DMS79 treated with DMSO at 0.1 percent for 48 hours (cell line): ENCODE results near the gene CALN1.

Source experiments
- DNase-seq: peaks from one replicate; lab custom pipeline; 2025; lab: John Stamatoyannopoulos, UW

Gene CALN1

DNA sequence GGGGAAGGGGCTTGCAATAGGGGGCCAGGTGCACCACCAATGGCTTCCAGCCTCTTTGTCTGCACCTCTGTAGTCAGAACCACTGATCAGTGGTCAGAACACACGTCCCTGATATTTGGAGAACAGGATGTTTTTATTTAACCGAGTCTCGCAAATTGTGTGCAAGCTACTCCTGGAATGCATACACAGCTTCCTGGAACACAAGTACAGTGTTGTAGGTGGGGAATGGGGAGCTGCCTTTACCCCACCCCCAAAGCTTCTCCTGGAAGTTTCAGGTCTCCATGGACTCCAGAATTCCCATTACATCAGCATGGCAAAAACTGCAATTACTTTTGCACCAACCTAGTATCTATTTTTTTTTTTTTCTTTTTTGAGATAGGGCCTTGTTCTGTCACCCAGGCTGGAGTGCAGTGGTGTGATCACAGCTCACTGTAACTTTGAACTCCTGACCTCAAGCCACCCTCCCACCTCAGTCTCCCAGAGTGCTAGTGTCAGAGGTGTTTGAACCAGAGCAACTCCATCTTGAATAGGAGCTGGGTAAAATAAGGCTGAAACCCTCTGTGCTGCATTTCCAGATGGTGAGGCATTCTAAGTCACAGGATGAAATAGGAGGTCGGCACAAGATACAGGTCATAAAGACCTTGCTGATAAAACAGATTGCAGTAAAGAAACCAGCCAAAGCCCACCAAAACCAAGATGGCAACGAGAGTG lies 374.0 kb downstream of the CALN1 start:
- DNase-seq, result no peak

DNA sequence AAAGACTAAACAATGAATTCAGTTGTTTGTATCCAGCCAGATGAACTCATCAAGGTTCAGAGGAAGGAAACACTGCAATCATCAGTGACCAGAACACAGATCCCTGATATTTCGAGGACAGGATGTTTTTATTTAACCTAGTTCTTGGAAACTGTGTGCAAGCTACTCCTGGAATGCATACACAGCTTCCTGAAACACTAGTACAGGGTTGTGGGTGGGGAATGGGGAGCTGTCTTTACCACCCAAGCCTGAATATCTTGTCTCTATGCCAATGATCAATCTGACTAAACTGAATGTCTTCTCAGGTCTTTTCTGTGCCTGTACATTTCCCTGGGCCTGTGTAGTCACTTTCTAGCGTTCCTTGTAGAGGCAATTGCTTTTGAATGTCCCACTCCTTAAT lies 374.6 kb downstream of the CALN1 start:
- DNase-seq, result no peak

- no peak for DNase-seq
These were observed 376.9 kb downstream of the CALN1 start for GRCh38 chr7:72035266-72035665.

DNA sequence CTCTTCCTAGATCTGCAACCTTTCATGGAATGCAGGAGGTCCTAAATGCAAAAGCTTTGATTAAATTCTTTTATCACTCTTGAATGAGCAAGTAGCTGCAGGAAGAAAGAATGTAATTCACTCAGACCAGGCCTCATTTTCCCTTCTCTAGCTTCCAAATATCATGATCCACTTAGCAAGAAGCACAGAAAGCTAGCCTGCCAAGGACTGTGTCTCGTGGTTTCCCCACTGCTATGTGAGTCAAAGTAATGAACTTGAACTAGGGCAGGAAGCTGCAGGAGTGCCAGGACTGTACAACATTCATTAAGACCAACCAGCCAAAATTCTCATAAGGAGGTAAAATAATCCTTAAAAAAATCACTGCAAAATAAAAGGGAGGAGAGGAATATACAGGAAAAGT lies 379.2 kb downstream of the CALN1 start:
- DNase-seq, result no peak

DNA sequence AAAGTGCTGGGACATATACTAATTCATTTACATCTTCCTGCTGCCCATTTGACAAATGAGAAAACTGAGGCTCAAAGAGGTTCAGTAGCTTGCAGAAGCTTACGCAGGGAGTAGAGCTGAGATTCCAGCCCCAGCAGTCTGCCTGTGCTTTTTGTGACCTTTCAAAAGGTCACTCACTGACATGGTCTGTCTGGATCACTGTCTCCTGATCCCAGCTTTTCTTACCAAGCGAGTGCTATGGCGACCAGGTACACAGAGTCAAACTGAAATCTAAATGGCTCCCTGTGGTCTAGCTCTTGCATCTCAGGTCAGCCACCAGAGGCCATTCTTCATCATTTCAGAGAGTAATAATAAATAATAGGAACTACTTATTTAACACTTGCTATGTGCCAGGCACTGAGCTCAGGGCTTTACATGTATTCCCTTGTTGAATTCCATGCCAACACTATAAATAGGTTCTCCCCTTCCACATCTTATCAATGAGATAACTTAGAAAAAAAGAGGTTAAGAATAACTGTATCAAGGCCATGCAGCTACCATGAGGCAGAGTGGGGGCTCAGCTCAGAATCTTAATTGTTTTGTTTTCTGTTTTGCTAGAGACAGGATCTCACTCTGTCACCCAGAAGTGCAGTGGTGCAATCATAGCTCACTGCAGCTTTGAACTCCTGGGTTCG lies 381.0 kb downstream of the CALN1 start:
- DNase-seq, result no peak

GRCh38 chr7:72028267-72028666 lies 383.9 kb downstream of the CALN1 start:
- DNase-seq, result no peak

- no peak for DNase-seq
These were observed 386.7 kb downstream of the CALN1 start for GRCh38 chr7:72025381-72025960.

DNA sequence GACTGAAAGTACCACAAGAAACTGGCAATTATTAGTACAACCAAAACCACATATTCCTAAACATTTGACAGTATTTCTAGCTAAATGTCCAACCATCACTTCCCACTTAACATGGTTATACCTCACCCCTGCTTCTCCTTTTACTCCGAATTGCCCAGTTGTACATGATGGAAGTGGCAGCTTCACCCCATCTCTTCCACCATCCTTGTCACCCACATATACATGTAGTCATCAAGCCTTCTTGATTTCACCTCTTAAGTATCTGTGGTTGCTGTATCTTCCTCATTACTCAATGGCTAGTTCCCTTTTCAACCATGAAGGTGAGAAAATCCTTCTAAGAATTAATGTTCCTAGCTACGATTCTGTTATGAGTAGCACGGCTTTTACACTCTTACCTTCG lies 388.2 kb downstream of the CALN1 start:
- no peak for DNase-seq

- no peak for DNase-seq
These were observed 390.4 kb downstream of the CALN1 start for GRCh38 chr7:72021716-72022115.

GRCh38 chr7:72020311-72020710 lies 391.8 kb downstream of the CALN1 start:
- no peak for DNase-seq

DNA sequence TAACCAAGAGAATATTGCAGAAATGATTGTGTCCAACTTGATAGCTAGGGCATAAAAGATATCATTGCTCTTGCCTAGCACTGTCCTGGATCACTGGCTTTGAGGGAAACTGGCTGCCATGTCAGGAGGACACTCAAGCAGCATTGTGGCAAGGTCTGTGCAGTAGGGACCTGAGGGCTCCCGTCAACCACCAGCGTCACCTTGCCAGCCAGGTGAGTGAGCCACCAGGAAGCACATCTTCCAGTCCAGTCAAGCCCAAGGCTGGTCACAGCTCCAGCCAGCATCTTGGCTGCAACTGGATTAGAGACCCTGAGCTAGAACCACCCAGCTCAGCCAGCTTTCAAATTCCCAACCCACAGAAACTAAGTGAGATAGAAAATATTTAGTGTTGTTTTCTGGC lies 392.7 kb downstream of the CALN1 start:
- DNase-seq, result no peak

- DNase-seq, result no peak
These were observed 394.4 kb downstream of the CALN1 start for GRCh38 chr7:72017756-72018155.

DNA sequence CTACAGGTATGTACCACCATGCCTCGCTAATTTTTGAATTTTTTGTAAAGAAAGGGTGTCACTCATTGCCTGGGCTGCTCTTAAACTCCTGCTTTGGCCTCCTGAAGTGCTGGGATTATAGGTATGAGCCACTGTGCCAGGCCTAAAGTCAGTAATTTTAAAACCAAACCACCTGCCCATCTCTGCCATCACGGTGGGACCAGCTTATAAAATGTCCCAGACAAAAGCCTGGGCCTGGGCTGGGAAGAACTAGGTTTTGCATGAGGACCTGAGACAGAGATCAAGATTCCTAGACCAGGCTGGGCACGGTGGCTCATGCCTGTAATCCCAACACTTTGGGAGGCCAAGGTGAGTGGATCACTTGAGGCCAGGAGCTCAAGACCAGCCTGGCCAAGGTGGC lies 395.6 kb downstream of the CALN1 start:
- DNase-seq, result no peak

GRCh38 chr7:72015136-72015535 lies 397.0 kb downstream of the CALN1 start:
- DNase-seq, result no peak

DNA sequence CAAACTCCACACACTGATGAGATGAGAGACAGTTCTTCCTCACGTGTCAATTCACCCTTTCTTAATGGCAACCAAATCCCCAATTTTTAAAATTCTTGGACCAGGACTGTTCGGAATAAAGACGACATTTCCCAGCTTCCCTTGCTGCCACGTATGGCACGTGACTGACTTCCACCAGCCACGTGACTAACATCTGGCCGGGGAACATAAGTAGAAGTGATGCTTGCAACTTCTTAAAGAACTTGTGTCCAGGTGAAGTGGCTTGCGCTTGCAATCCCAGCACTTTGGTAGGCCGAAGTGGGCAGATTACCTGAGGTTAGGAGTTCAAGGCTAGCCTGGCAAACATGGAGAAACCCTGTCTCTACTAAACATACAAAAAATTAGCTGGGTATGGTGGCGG lies 405.1 kb downstream of the CALN1 start:
- no peak for DNase-seq

DNA sequence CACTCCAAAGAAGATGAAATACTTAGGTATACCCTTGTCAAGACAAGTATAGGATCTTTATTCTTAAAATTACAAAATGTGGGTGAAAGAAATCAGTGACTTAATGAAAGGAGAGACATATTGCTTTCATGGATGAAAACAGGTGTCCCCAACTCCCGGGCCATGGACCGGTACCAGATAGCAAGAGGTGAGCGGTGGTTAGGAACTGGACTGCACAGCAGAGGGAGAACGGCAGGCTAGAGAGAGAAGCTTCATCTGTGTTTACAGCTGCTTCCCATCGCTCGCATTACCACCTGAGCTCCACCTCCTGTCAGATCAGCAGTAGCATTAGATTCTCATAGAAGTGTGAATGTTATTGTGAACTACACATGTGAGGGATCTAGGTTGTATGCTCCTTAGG lies 408.9 kb downstream of the CALN1 start:
- DNase-seq, result no peak

DNA sequence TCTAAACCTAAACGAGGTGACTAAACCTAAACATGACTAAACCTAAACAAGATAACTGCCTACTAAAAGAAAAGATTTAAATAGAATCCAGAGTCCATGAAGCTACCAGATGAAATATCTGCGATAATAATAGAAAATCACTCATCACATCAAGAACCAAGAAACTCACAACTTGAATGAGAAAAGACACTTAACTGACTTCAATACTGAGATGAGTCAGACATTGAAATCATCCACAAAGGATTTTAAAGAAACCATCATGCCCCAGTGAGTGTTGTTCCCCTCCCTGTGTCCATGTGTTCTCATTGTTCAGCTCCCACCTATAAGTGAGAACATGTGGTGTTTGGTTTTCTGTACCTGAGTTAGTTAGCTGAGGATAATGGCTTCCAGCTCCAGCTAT lies 416.0 kb downstream of the CALN1 start:
- no peak for DNase-seq

DNA sequence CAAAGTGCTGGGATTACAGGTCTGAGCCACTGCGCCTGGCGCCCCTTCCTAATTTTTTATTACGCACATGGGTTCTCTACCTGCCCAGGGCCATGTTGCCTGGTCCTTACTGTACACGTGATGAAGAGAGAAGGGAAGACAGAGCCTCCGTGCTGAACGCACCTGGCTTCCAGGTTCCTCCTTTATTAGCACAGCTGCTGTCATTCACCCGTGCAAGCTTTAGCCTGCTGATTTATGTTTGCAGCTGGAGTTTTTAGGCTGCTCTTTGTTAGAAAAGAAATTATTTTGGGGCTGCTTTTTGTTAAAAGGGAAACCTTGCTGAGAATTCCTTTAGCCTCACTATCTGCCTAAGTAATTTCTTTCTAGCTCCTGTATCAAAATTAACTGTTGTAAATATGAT lies 417.0 kb downstream of the CALN1 start:
- no peak for DNase-seq

- DNase-seq, result no peak
These were observed 420.6 kb downstream of the CALN1 start for GRCh38 chr7:71991586-71991985.

- DNase-seq, result no peak
These were observed 422.0 kb downstream of the CALN1 start for GRCh38 chr7:71990138-71990462.

DNA sequence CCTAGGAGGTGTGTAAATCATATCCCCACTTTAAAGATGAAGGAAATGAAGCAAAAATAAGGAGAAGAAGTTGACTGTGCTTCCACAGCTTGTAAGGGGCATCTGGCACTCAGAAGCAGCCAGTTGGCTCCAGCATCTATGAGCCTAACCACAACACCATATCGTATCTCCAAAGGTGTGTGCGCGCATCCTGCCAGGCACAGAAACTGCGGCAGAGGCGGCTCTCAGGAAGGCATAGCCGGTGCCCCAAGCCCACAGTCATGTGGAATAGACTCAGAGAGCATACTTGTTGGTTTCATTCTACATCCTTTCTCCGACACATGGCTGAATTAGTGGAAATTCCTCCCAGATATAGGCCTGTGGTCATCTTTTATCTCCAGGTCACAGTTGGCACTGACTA lies 423.9 kb downstream of the CALN1 start:
- DNase-seq, result no peak

DNA sequence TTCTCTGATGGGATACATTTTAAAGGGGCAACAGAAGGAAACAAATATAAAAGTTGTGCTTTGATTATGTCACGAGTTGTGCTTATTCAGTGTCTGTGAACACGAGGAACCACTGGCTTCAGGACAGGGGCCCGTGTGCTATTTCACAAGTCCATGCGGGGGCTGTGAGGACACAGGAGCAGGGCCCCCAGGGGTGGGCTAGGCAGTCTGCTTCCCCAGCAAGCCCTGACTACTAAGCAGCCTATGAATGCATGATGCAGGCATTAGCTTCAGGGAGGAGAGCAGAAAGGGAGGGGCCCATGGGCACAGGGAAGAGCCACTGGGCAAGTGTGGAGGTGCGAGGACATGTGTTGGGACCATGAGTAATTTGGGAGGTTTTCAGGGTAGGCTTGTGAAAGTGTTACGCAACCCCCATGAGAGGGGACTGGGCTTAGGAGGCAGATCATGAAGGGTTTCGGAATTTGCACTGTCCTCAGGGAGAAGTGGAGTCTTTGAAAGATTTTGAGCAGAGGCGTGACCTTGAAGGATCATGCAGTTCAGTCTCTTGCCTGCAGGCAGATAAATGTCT lies 424.9 kb downstream of the CALN1 start:
- no peak for DNase-seq

- no peak for DNase-seq
These were observed 427.8 kb downstream of the CALN1 start for GRCh38 chr7:71984348-71984747.
